Stimulated activated CD4-positive, alpha-beta T cell treated with anti-CD3 and anti-CD28 coated beads, TNF-alpha, amount 100 ng/mL, for 24 hours (primary cell): Measurements from ENCODE around the gene EFR3B.

Experiments
- DNase-seq, 3 experiments: peaks; one replicate each; pipeline ENCODE4 v3.0.0-alpha.2; 2020; ENCODE audit warnings: low read depth in 3 of 3

EFR3B gene

GRCh38 chr2:25184254-25184653 lies 142.4 kb downstream of the EFR3B start:
- no peak for DNase-seq

- DNase-seq: no peak
Measured at GRCh38 chr2:25187729-25188350, 146.0 kb downstream of the EFR3B start.

- no peak for DNase-seq
Measured at GRCh38 chr2:25188405-25188804, 146.5 kb downstream of the EFR3B start.

- no peak for DNase-seq
Measured at GRCh38 chr2:25190536-25190935, 148.7 kb downstream of the EFR3B start.

GRCh38 chr2:25194576-25195122 lies 152.8 kb downstream of the EFR3B start:
- DNase-seq: no peak

- DNase-seq: no peak
Measured at GRCh38 chr2:25197336-25198208, 155.7 kb downstream of the EFR3B start.

- DNase-seq: no peak
Measured at GRCh38 chr2:25198209-25198525, 156.3 kb downstream of the EFR3B start.

GRCh38 chr2:25198576-25198975 lies 156.7 kb downstream of the EFR3B start:
- no peak for DNase-seq

GRCh38 chr2:25201265-25201664 lies 159.4 kb downstream of the EFR3B start:
- no peak for DNase-seq

- DNase-seq: no peak
Measured at GRCh38 chr2:25201794-25202193, 159.9 kb downstream of the EFR3B start.

- no peak for DNase-seq
Measured at GRCh38 chr2:25202275-25202674, 160.4 kb downstream of the EFR3B start.

GRCh38 chr2:25204190-25204838 lies 162.4 kb downstream of the EFR3B start:
- no peak for DNase-seq

GRCh38 chr2:25207078-25207545 lies 165.2 kb downstream of the EFR3B start:
- no peak for DNase-seq
